K562 (cell line): ENCODE results near the gene SYNCRIP. TPM values are rescaled to one million over a fixed set of nuclear protein-coding genes. Genes with fewer than 3 reads are reported as not detected.
A peak's percentile ranks its signal among the peaks of the same experiment; 100 is the strongest.

Experiments
- CCAR2 ChIP-seq: fragments of 200-400 bp; formaldehyde crosslinking; IDR thresholded peaks from 2 replicates; pipeline ENCODE4 v1.6.1; 2017; ENCODE audit warnings: mild to moderate bottlenecking, low read depth, low read length
- FOXK2 ChIP-seq, 2 experiments: fragments of 450-650 bp; IDR thresholded peaks in 1 of 2; conservative IDR thresholded peaks in 1 of 2; 2 replicates each; pipeline ENCODE4 v1.6.1; 2016; ENCODE audit warnings: low read depth in 2 of 2, mild to moderate bottlenecking in 1 of 2
- GATAD2A ChIP-seq: fragments of 450-650 bp; IDR thresholded peaks from 2 replicates; pipeline ENCODE4 v1.6.1; 2017
- HDAC2 ChIP-seq: fragments of 450-650 bp; IDR thresholded peaks from 2 replicates; pipeline ENCODE4 v1.6.1; 2016; ENCODE audit warnings: mild to moderate bottlenecking
- ILF3 ChIP-seq: fragments of 450-650 bp; IDR thresholded peaks from 2 replicates; pipeline ENCODE4 v1.6.1; 2018; ENCODE audit warnings: antibody characterized with exemption, mild to moderate bottlenecking, moderate library complexity, borderline replicate concordance
- JUND ChIP-seq, 2 experiments: IDR thresholded peaks; 2 replicates in 1 of 2; 3 replicates in 1 of 2; pipeline ENCODE4 v1.6.1; 2011; ENCODE audit warnings: borderline replicate concordance in 2 of 2, low read depth in 2 of 2, low read length in 2 of 2, improper control_type of control experiment in 1 of 2, missing biosample characterization in 1 of 2, missing genetic modification characterization in 1 of 2, missing genetic modification reagents in 1 of 2
- MAZ ChIP-seq, 2 experiments: fragments of 450-650 bp in 1 of 2; sonication (generic) in 1 of 2; formaldehyde crosslinking; IDR thresholded peaks in 1 of 2; conservative IDR thresholded peaks in 1 of 2; 2 replicates each; pipeline versions ENCODE4 v1.4.0 to v1.5.0; 2020; ENCODE audit warnings: mild to moderate bottlenecking in 1 of 2, missing genetic modification reagents in 1 of 2
- MIER1 ChIP-seq: fragments of 450-650 bp; IDR thresholded peaks from 2 replicates; pipeline ENCODE4 v1.6.1; 2016; ENCODE audit warnings: antibody characterized with exemption, mild to moderate bottlenecking, low read depth
- MTA3 ChIP-seq: fragments of 450-650 bp; formaldehyde crosslinking; IDR thresholded peaks from 2 replicates; pipeline ENCODE4 v1.6.1; 2017; ENCODE audit warnings: mild to moderate bottlenecking, borderline replicate concordance
- PHTF2 ChIP-seq: fragments of 250-450 bp; sonication (Bioruptor Pico); IDR thresholded peaks from 2 replicates; pipeline ENCODE4 v1.5.0; 2021; ENCODE audit warnings: mild to moderate bottlenecking
- SPI1 ChIP-seq: IDR thresholded peaks from 2 replicates; pipeline ENCODE4 v1.6.1; 2011; ENCODE audit warnings: low read depth, low read length, control low read depth, borderline replicate concordance
- TAF7 ChIP-seq: fragments of 450-650 bp; IDR thresholded peaks from 2 replicates; pipeline ENCODE4 v1.6.1; 2016; ENCODE audit warnings: missing genetic modification characterization, missing compliant biosample characterization
- U2AF2 ChIP-seq: fragments of 200-400 bp; formaldehyde crosslinking; optimal IDR thresholded peaks from 2 replicates; pipeline ENCODE3; 2017; ENCODE audit warnings: low read depth, mild to moderate bottlenecking, low read length
- polyA plus RNA-seq, 8 experiments: library from polyadenylated mRNA; depleted of rRNA in 4 of 8; stranded (reverse) in 5 of 8; unstranded in 3 of 8; fragments of >200 nt; fragmentation: Nextera tagmentation in 2 of 8; fragmentation: Illumina TruSeq in 1 of 8; extraction: Ambion mirVana in 2 of 8; extraction: Trizol in 1 of 8; gene quantifications; 2 replicates each; pipeline versions ENCODE4 v1.2.1 to v1.2.3, GENCODE V29; 2011 to 2014; ENCODE audit warnings: inconsistent platforms in 1 of 8, missing spikeins in 1 of 8
- total RNA-seq, 7 experiments: library from RNA; depleted of rRNA in 6 of 7; stranded (reverse); fragments of >200 nt in 6 of 7; fragmentation: Illumina TruSeq in 2 of 7; extraction: Trizol in 2 of 7; gene quantifications; 2 replicates each; pipeline versions ENCODE4 v1.2.1 to v1.2.3, GENCODE V29; 2011 to 2021; ENCODE audit warnings: low replicate concordance in 1 of 7
- TF ChIP-seq, protein P1 (sequence below), 2 experiments: fragments of 200-800 bp in 1 of 2; sonication (Bioruptor generic) in 1 of 2; sonication (generic) in 1 of 2; formaldehyde crosslinking in 1 of 2; IDR thresholded peaks in 1 of 2; conservative IDR thresholded peaks in 1 of 2; 2 replicates each; pipeline versions ENCODE4 v1.5.0 to v1.6.1; 2016 to 2020; ENCODE audit warnings: missing compliant biosample characterization in 1 of 2, missing genetic modification characterization in 1 of 2, missing genetic modification reagents in 1 of 2
- TF ChIP-seq, protein P2 (sequence below): sonication (generic); formaldehyde crosslinking; IDR thresholded peaks from 2 replicates; pipeline ENCODE4 v1.8.0; 2022; ENCODE audit warnings: missing genetic modification reagents, mild to moderate bottlenecking, borderline replicate concordance
- TF ChIP-seq, protein P3 (sequence below): sonication (generic); IDR thresholded peaks from 2 replicates; pipeline ENCODE4 v1.6.1; 2016
- TF ChIP-seq, protein P4 (sequence below), 3 experiments: fragments of 200-800 bp in 1 of 3; fragments of 250-450 bp in 1 of 3; fragments of 450-650 bp in 1 of 3; sonication (Bioruptor Pico) in 1 of 3; sonication (Bioruptor generic) in 1 of 3; formaldehyde crosslinking in 1 of 3; IDR thresholded peaks; 2 replicates each; pipeline versions ENCODE4 v1.6.1 to v1.8.0; 2016 to 2022; ENCODE audit warnings: mild to moderate bottlenecking in 2 of 3, missing genetic modification characterization in 2 of 3, missing compliant biosample characterization in 1 of 3, moderate library complexity in 1 of 3

SYNCRIP gene
- total and polyA plus RNA-seq, 9 of the 15 experiments (the other 6 are each of a cell fraction or from before 2014, with no cell fraction given) = 46.5 to 295 (median 140) TPM

DNA sequence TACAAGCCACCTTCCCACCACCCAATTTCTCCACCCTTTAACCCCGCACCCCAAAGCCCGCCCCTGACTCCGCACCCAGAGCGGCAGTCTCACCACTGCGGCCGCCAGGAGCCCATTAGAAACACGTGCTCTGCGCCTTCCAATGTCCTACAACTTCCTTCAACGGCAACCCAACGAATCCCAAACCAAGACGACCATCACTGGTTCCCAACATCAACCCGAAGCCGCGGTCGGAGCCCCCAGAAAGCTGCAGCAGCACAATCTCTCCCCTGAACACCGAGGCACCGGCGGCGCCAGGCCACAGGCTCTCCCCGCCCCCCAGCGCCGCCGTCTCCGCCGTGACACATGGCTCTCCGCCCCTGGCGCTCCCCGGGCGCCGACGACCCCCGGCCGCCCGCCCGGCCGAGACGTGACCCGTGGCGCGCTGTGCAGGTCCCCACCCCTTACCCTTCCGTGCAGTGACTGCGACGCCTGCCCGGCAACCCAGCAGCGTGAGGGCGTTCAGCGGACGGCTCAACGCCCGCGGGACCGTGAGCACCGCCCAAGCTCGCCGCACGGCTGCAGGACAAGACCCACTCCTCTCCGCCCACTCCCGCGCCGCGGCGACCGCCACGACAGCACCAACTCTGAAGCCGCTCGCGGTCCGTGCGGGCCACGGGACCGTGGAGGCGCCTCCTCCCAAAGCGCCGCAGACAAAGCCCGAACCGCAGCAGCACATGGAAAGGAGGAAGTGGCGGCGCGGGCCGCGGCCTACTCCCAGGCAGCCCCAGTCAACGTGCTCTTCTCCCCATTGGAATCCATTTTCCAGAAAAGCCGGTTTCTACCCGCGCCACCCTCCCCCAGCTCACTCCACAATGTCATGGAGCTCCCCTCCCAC, 551 bp downstream of the SYNCRIP start (continued):
- TF ChIP-seq, protein P1, sequence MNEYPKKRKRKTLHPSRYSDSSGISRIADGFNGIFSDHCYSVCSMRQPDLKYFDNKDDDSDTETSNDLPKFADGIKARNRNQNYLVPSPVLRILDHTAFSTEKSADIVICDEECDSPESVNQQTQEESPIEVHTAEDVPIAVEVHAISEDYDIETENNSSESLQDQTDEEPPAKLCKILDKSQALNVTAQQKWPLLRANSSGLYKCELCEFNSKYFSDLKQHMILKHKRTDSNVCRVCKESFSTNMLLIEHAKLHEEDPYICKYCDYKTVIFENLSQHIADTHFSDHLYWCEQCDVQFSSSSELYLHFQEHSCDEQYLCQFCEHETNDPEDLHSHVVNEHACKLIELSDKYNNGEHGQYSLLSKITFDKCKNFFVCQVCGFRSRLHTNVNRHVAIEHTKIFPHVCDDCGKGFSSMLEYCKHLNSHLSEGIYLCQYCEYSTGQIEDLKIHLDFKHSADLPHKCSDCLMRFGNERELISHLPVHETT (CRISPR knock-in tag; conservative IDR thresholded peaks at IDR 0.05 in 1 of 2, IDR thresholded peaks at IDR 0.05 in 1 of 2) = no peak
- TF ChIP-seq PHTF2 = no peak
- TF ChIP-seq SPI1 = peak; percentile 83
- TF ChIP-seq, protein P2, sequence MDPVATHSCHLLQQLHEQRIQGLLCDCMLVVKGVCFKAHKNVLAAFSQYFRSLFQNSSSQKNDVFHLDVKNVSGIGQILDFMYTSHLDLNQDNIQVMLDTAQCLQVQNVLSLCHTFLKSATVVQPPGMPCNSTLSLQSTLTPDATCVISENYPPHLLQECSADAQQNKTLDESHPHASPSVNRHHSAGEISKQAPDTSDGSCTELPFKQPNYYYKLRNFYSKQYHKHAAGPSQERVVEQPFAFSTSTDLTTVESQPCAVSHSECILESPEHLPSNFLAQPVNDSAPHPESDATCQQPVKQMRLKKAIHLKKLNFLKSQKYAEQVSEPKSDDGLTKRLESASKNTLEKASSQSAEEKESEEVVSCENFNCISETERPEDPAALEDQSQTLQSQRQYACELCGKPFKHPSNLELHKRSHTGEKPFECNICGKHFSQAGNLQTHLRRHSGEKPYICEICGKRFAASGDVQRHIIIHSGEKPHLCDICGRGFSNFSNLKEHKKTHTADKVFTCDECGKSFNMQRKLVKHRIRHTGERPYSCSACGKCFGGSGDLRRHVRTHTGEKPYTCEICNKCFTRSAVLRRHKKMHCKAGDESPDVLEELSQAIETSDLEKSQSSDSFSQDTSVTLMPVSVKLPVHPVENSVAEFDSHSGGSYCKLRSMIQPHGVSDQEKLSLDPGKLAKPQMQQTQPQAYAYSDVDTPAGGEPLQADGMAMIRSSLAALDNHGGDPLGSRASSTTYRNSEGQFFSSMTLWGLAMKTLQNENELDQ (CRISPR knock-in tag) = no peak
- TF ChIP-seq FOXK2 (conservative IDR thresholded peaks at IDR 0.05 in 1 of 2, IDR thresholded peaks at IDR 0.05 in 1 of 2; ENCODE audit: low read depth in 2 of 2) = 0 out of 4 replicates have a peak, but pooled peaks of 1 of the 2 experiments have one; percentile 27
- no peak for TF ChIP-seq MIER1
- TF ChIP-seq GATAD2A = no peak
- TF ChIP-seq TAF7 (tag) = peak; percentile 50
- peak; percentile 41; the same call in 1 of the 2 replicates for TF ChIP-seq HDAC2
- no peak for TF ChIP-seq JUND (IDR thresholded peaks at IDR 0.05; ENCODE audit: borderline replicate concordance, low read depth, low read length)
- TF ChIP-seq JUND (tag; IDR thresholded peaks at IDR 0.05; ENCODE audit: borderline replicate concordance, low read depth, low read length) = no peak
- no peak for TF ChIP-seq CCAR2
- no peak for TF ChIP-seq MTA3
- no peak for TF ChIP-seq ILF3
- TF ChIP-seq MAZ (CRISPR knock-in tag; conservative IDR thresholded peaks at IDR 0.05 in 1 of 2, IDR thresholded peaks at IDR 0.05 in 1 of 2) = peak in 1 of 2 experiments; percentile 40; a peak in 2 of 4 replicates
- TF ChIP-seq U2AF2 = no peak
- TF ChIP-seq, protein P3, sequence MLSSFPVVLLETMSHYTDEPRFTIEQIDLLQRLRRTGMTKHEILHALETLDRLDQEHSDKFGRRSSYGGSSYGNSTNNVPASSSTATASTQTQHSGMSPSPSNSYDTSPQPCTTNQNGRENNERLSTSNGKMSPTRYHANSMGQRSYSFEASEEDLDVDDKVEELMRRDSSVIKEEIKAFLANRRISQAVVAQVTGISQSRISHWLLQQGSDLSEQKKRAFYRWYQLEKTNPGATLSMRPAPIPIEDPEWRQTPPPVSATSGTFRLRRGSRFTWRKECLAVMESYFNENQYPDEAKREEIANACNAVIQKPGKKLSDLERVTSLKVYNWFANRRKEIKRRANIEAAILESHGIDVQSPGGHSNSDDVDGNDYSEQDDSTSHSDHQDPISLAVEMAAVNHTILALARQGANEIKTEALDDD = no peak
- TF ChIP-seq, protein P4, sequence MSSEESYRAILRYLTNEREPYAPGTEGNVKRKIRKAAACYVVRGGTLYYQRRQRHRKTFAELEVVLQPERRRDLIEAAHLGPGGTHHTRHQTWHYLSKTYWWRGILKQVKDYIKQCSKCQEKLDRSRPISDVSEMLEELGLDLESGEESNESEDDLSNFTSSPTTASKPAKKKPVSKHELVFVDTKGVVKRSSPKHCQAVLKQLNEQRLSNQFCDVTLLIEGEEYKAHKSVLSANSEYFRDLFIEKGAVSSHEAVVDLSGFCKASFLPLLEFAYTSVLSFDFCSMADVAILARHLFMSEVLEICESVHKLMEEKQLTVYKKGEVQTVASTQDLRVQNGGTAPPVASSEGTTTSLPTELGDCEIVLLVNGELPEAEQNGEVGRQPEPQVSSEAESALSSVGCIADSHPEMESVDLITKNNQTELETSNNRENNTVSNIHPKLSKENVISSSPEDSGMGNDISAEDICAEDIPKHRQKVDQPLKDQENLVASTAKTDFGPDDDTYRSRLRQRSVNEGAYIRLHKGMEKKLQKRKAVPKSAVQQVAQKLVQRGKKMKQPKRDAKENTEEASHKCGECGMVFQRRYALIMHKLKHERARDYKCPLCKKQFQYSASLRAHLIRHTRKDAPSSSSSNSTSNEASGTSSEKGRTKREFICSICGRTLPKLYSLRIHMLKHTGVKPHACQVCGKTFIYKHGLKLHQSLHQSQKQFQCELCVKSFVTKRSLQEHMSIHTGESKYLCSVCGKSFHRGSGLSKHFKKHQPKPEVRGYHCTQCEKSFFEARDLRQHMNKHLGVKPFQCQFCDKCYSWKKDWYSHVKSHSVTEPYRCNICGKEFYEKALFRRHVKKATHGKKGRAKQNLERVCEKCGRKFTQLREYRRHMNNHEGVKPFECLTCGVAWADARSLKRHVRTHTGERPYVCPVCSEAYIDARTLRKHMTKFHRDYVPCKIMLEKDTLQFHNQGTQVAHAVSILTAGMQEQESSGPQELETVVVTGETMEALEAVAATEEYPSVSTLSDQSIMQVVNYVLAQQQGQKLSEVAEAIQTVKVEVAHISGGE (CRISPR knock-in tag; IDR thresholded peaks at IDR 0.05) = peak in 1 of 3 experiments; percentile 69; a peak in 1 of 6 replicates
